PC-9 (cell line): ENCODE measurements around the gene CDH13.

Source experiments
- EZH2 ChIP-seq: fragments of 200-600 bp; sonication (generic); IDR thresholded peaks from 2 replicates; pipeline ENCODE4 v1.8.0; 2017; ENCODE audit warnings: antibody characterized with exemption, low read depth
- TF ChIP-seq, protein P1 (sequence below): fragments of 200-600 bp; sonication (generic); conservative IDR thresholded peaks from 2 replicates; pipeline ENCODE4 v1.6.1; 2017; ENCODE audit warnings: mixed run types, antibody characterized with exemption, mild to moderate bottlenecking, moderate library complexity

DNA sequence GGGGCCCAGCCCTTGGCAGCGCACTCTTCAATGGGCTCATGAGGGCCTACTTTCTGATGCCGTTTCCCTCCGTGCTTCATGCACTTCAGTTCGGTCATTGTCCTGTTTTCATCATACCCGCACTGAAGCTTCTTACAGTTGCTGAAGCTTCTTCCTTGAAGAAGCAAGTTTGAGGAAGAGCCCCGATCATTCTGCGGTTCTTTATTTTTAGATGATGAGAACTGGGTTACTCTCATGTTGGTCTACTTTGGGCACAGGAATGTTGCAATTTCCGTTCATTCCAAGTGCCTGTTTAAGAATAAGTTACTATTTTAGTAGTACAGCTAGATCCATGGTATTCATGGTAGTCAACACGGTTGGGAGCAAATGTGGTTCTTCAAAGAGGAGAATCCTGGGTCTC, 593.3 kb downstream of the CDH13 start:
- TF ChIP-seq, protein P1, sequence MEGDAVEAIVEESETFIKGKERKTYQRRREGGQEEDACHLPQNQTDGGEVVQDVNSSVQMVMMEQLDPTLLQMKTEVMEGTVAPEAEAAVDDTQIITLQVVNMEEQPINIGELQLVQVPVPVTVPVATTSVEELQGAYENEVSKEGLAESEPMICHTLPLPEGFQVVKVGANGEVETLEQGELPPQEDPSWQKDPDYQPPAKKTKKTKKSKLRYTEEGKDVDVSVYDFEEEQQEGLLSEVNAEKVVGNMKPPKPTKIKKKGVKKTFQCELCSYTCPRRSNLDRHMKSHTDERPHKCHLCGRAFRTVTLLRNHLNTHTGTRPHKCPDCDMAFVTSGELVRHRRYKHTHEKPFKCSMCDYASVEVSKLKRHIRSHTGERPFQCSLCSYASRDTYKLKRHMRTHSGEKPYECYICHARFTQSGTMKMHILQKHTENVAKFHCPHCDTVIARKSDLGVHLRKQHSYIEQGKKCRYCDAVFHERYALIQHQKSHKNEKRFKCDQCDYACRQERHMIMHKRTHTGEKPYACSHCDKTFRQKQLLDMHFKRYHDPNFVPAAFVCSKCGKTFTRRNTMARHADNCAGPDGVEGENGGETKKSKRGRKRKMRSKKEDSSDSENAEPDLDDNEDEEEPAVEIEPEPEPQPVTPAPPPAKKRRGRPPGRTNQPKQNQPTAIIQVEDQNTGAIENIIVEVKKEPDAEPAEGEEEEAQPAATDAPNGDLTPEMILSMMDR, result no peak
- TF ChIP-seq EZH2, result no peak
